C4-2B (cell line): ENCODE results near the gene OTOG.

Source experiments
- H3K27ac ChIP-seq: fragments of 450-650 bp; 2 replicates; pipeline ENCODE4 v1.5.1; 2017
- CTCF ChIP-seq: fragments of 450-650 bp; conservative IDR thresholded peaks from 2 replicates; pipeline ENCODE4 v1.5.1; 2017; ENCODE audit warnings: mild to moderate bottlenecking
- ZFX ChIP-seq: fragments of 450-650 bp; IDR thresholded peaks from 2 replicates; pipeline ENCODE4 v1.6.1; 2017

OTOG gene

DNA sequence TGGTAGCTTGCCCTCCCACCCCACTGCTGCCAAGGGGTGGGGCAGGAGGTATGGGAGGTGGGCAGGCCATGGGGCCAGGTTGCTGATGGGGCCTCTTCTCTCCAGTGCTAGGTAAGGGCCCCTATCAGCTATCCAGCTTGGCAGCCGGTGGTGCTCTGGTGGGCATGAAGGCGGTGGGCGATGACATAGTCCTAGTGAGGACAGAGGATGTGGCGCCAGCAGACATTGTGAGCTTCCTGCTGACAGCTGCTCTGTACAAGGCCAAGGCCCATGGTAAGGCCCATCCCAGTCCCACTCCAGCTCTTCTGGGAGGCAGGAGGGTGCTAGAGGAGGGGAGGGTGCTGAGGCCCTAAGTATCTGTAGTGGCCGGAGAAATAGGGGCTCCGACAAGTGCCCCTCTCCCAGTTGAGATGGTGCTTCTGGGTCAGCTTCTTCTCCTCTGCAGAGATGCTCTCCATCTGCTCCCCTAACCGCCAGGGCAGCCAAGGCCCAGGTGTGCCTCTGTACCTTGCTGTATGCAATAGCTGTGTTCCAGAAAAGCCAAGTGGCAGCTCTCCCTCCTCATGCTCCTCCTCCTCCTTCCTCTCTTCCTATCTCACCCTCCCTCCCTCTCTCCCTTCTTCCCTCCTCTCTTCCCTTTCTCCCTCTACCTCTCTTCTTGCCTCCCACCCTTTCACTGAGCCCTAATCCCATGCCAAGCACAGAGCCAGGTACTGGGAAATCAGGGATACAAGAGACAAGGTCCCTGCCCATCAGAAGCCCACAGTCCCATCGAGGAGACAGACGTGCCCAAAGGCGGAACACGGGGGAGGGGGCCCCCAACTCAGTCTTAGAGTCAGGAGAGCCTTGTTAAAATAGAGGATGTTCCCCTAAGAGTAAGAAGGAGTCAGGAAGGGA is 55.3 kb downstream of the OTOG start:
- H3K27ac ChIP-seq: no peak overlapping the region
- no peak for TF ChIP-seq CTCF
- no peak for TF ChIP-seq ZFX

- TF ChIP-seq CTCF: no peak
- no peak for TF ChIP-seq ZFX
- no peak overlapping the region for H3K27ac ChIP-seq
Observed at GRCh38 chr11:17603056-17603825, 56.2 kb downstream of the OTOG start.

- no peak overlapping the region for H3K27ac ChIP-seq
- TF ChIP-seq ZFX (no peak), CTCF (no peak)
Observed at GRCh38 chr11:17604201-17604914, 57.3 kb downstream of the OTOG start.

GRCh38 chr11:17604915-17605233 is 57.8 kb downstream of the OTOG start:
- no peak overlapping the region for H3K27ac ChIP-seq
- TF ChIP-seq ZFX (no peak), CTCF (no peak)

DNA sequence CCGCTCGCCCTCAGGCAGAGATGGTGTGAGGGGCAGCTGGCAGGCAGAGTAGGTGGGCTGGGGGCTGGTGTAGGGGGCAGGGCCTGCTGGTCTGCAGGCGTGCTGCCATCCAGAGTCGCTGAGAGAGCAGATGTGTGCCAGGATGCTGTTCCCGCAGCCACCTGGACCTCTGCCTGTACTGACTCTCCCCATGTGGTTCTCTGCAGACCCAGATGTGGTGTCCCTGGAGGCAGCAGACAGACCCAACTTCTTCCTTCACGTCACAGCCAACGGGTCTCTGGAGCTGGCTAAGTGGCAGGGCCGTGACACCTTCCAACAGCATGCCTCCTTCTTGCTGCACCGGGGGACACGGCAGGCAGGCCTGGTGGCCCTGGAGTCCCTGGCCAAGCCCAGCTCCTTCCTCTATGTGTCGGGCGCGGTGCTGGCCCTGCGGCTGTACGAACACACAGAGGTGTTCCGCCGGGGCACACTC is 58.6 kb downstream of the OTOG start:
- no peak overlapping the region for H3K27ac ChIP-seq
- TF ChIP-seq ZFX: no peak
- no peak for TF ChIP-seq CTCF

DNA sequence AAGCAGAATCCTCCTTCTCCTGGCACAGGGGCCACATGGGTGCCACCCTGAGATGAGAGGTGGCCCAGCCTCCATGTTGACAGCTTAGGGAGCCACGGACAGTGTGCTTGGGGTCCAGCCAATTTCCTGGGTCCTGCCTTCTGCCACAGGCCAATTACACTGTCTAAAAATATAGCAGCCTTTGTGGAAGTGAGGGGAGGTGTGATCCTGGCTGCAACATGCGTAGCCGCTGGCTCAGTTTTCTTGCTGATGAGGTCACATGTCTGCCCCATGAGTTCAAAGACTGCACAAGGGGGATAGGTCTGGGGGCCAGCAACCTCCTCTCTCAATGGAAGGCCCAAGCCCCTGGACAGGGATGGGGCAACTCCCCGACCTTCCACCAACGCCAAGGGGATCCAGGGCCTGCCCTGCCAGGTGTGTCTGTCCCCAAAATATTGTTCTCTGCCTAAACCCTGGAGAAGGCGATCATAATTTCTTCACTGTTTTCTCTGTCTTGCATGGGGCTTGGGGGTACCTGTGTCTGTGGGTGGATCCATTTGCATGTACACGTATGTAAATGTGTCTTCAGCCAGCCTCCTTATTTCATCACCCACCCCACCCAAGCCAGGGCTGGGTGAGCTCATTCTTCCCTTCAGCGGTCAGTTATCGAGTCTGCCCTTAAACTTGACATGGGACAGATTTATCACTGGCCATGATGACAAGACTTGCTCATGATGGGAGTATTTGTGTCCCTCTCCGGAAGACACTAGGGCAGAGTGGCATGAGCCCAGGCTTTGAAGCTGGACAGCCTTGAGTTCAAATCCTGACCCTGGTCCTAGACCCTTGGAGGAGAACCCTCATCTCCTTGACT is 59.4 kb downstream of the OTOG start:
- TF ChIP-seq ZFX (no peak), CTCF (no peak)
- no peak overlapping the region for H3K27ac ChIP-seq
